ENCODE results near the gene CALCB. TPM values are rescaled to one million over a fixed set of nuclear protein-coding genes. Genes with fewer than 3 reads are reported as not detected.
"Not testable (repeated sequence)": the region's sequence is repeated elsewhere in the genome, so short reads cannot be mapped to it uniquely, and the experiment has no call there.

The CALCB gene
- total RNA-seq, 1 donor from 2014 or later = 0.62 TPM

GRCh38 chr11:15045209-15045608, 28.2 kb upstream of the CALCB start:
- H3K27ac ChIP-seq = no peak overlapping the region
- no peak overlapping the region for H3K4me2 ChIP-seq
- Mint-ChIP-seq H3K9me3 (no peaks in the 10 kb centered on the region), H3K4me1 (peaks cover 7% of the 10 kb centered on the region), H3K4me3 (no peak overlapping the region), H3K27ac (no peak overlapping the region), H3K36me3 (no peaks in the 10 kb centered on the region), H3K27me3 (ENCODE audit: insufficient read depth, low read depth) (no peaks in the 10 kb centered on the region)
- H4K20me1 ChIP-seq (ENCODE audit: low read depth) = no peaks in the 10 kb centered on the region
- no peaks in the 10 kb centered on the region for H3K27me3 ChIP-seq
- no peak overlapping the region for H2AFZ ChIP-seq (replicated peaks)
- H3K4me1 ChIP-seq = no peaks in the 10 kb centered on the region
- H3K9ac ChIP-seq = no peak overlapping the region
- no peaks in the 10 kb centered on the region for H3K36me3 ChIP-seq
- no peak overlapping the region for H3K4me3 ChIP-seq
- TF ChIP-seq EZH2 (IDR thresholded peaks at IDR 0.05) = no peak
- TF ChIP-seq, protein P1, sequence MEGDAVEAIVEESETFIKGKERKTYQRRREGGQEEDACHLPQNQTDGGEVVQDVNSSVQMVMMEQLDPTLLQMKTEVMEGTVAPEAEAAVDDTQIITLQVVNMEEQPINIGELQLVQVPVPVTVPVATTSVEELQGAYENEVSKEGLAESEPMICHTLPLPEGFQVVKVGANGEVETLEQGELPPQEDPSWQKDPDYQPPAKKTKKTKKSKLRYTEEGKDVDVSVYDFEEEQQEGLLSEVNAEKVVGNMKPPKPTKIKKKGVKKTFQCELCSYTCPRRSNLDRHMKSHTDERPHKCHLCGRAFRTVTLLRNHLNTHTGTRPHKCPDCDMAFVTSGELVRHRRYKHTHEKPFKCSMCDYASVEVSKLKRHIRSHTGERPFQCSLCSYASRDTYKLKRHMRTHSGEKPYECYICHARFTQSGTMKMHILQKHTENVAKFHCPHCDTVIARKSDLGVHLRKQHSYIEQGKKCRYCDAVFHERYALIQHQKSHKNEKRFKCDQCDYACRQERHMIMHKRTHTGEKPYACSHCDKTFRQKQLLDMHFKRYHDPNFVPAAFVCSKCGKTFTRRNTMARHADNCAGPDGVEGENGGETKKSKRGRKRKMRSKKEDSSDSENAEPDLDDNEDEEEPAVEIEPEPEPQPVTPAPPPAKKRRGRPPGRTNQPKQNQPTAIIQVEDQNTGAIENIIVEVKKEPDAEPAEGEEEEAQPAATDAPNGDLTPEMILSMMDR (IDR thresholded peaks at IDR 0.05) = no peak
- DNase-seq (ENCODE audit: low spot score) = no peak
- no peaks in the 10 kb centered on the region for H3K9me3 ChIP-seq (ENCODE audit: low read depth)
- no peaks in the 10 kb centered on the region for H3F3A ChIP-seq (ENCODE audit: low read depth)
- no peaks in the 10 kb centered on the region for H3K79me2 ChIP-seq (ENCODE audit: low read depth)

DNA sequence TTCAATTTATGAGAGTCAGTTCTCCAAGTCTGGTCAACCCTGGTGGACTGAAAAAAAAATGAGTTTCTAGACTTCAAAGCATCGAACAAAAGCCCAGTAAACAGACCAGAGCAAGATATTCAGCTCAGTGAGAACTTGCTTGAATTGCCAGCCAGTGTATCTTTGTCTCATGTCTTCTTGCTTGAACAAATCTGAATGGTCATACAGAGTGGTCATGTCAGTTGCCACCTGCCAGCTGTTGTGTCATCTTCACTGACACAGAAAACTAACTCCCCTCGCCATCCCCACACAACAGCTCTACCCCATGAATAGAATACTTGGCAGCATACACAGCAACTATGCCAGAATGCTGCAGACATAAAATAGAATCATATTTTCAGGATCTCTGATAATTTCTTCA, 27.5 kb upstream of the CALCB start:
- H3K9me3 ChIP-seq (ENCODE audit: low read depth) = no peaks in the 10 kb centered on the region
- no peak for DNase-seq (ENCODE audit: low spot score)
- H3K4me3 Mint-ChIP-seq = no peak overlapping the region
- H3K4me1 ChIP-seq = no peaks in the 10 kb centered on the region
- TF ChIP-seq EZH2phosphoT487 (IDR thresholded peaks at IDR 0.05) = no peak
- no peak for TF ChIP-seq EZH2 (IDR thresholded peaks at IDR 0.05)
- TF ChIP-seq, protein P1 (IDR thresholded peaks at IDR 0.05) = no peak
- H3K79me2 ChIP-seq (ENCODE audit: low read depth) = no peaks in the 10 kb centered on the region
- no peaks in the 10 kb centered on the region for H3F3A ChIP-seq (ENCODE audit: low read depth)
- H3K4me1 Mint-ChIP-seq = peaks cover 7% of the 10 kb centered on the region
- H3K9ac ChIP-seq = no peak overlapping the region
- no peak overlapping the region for H3K4me3 ChIP-seq
- H3K27ac ChIP-seq = no peak overlapping the region
- no peaks in the 10 kb centered on the region for H3K9me3 Mint-ChIP-seq
- H3K27me3 ChIP-seq = no peaks in the 10 kb centered on the region
- no peak overlapping the region for H3K4me2 ChIP-seq
- H3K27ac Mint-ChIP-seq = no peak overlapping the region
- H3K36me3 ChIP-seq = no peaks in the 10 kb centered on the region
- no peak overlapping the region for H2AFZ ChIP-seq (replicated peaks)
- no peaks in the 10 kb centered on the region for H3K36me3 Mint-ChIP-seq
- H4K20me1 ChIP-seq (ENCODE audit: low read depth) = no peaks in the 10 kb centered on the region
- no peaks in the 10 kb centered on the region for H3K27me3 Mint-ChIP-seq (ENCODE audit: insufficient read depth, low read depth)

DNA sequence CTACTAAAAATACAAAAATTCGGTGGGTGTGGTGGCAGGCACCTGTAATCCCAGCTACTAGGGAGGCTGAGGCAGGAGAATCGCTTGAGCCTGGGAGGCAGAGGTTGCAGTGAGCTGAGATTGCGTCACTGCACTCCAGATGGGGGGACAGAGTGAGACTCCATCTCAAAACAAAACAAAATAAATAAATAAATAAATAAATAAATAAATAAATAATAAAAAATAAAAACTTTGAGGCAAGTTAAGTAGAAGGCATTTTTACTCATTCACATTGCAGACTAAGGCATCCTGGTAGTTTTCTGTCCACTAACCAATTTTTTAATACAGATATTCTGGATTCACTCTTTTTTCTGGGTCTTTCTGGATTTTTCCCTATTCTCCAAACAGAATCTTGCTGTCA, 26.7 kb upstream of the CALCB start:
- not testable (repeated sequence) for H3K4me3 ChIP-seq; H3K27ac ChIP-seq; H3K27ac Mint-ChIP-seq; DNase-seq (ENCODE audit: low spot score); H3K27me3 ChIP-seq; H3F3A ChIP-seq (ENCODE audit: low read depth); H3K4me1 Mint-ChIP-seq; H2AFZ ChIP-seq (replicated peaks); H4K20me1 ChIP-seq (ENCODE audit: low read depth); H3K36me3 ChIP-seq; H3K36me3 Mint-ChIP-seq; H3K4me1 ChIP-seq; H3K4me3 Mint-ChIP-seq; H3K79me2 ChIP-seq (ENCODE audit: low read depth); H3K9ac ChIP-seq; H3K9me3 ChIP-seq (ENCODE audit: low read depth); H3K27me3 Mint-ChIP-seq (ENCODE audit: insufficient read depth, low read depth); H3K4me2 ChIP-seq; H3K9me3 Mint-ChIP-seq

DNA sequence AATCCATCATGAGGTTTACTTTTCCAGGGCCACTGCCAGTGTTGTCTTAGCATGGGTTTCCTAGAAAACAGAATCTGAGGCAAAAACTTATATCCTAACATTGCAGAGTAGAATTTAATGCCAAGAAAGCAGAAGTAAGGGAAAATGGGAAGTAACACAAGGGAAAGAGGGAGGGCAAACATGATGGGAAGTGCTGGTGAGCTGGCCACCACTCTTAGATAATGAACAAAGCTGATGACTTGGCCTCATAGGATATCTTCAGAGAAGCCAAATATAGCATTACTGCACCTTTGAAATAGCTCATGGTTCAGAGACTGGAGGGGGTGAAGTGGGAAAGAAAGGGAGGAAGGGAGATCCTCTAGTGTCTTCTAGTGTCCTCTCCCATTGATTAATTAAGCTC, 24.8 kb upstream of the CALCB start:
- Mint-ChIP-seq H3K36me3 (no peaks in the 10 kb centered on the region), H3K9me3 (no peaks in the 10 kb centered on the region), H3K27me3 (ENCODE audit: insufficient read depth, low read depth) (no peaks in the 10 kb centered on the region), H3K27ac (no peak overlapping the region), H3K4me1 (peaks cover 5% of the 10 kb centered on the region), H3K4me3 (no peak overlapping the region)
- Histone ChIP-seq H3F3A (ENCODE audit: low read depth) (no peaks in the 10 kb centered on the region), H3K27ac (no peak overlapping the region), H3K36me3 (no peaks in the 10 kb centered on the region), H3K27me3 (no peaks in the 10 kb centered on the region), H3K4me2 (no peak overlapping the region), H3K9ac (no peak overlapping the region), H2AFZ (replicated peaks) (no peak overlapping the region), H3K9me3 (ENCODE audit: low read depth) (no peaks in the 10 kb centered on the region), H3K4me1 (no peaks in the 10 kb centered on the region), H3K4me3 (no peak overlapping the region), H4K20me1 (ENCODE audit: low read depth) (no peaks in the 10 kb centered on the region), H3K79me2 (ENCODE audit: low read depth) (no peaks in the 10 kb centered on the region)
- no peak for TF ChIP-seq EZH2phosphoT487 (IDR thresholded peaks at IDR 0.05)
- TF ChIP-seq, protein P1 (IDR thresholded peaks at IDR 0.05) = no peak
- no peak for TF ChIP-seq EZH2 (IDR thresholded peaks at IDR 0.05)
- DNase-seq (ENCODE audit: low spot score) = no peak

All from neural progenitor cell (in vitro differentiated cells).